Central memory CD8-positive, alpha-beta T cell (primary cell): ENCODE results near the gene SDHC.
"Not testable (repeated sequence)": the region's sequence is repeated elsewhere in the genome, so short reads cannot be mapped to it uniquely, and the experiment has no call there.

Source experiments
- ATAC-seq: fragments of 150-1000 bp; cut with Tn5 transposase; replicated peaks from 2 replicates; pipeline ENCODE4 v1.10.0; 2022; ENCODE audit warnings: mild to moderate bottlenecking, moderate FRiP score, moderate number of reproducible peaks; ENCODE audit not compliant: poor library complexity, severe bottlenecking; ENCODE audit errors: extremely low read depth
- DNase-seq, 2 donors: peaks; one replicate each; pipeline ENCODE4 v3.0.0; 2021; ENCODE audit warnings: low spot score in 2 of 2
- H3K27ac Mint-ChIP-seq: one replicate; pipeline ENCODE4 v1.8.0; 2022; ENCODE audit warnings: low read depth, mild to moderate bottlenecking, moderate library complexity, mixed read lengths
- H3K27me3 Mint-ChIP-seq: one replicate; pipeline ENCODE4 v1.8.0; 2022; ENCODE audit warnings: mixed read lengths
- H3K36me3 Mint-ChIP-seq: one replicate; pipeline ENCODE4 v1.8.0; 2022; ENCODE audit warnings: mild to moderate bottlenecking, moderate library complexity, mixed read lengths; ENCODE audit not compliant: insufficient read depth
- H3K4me1 Mint-ChIP-seq: one replicate; pipeline ENCODE4 v1.8.0; 2022; ENCODE audit warnings: mixed read lengths
- H3K4me3 Mint-ChIP-seq: one replicate; pipeline ENCODE4 v1.8.0; 2022; ENCODE audit warnings: mild to moderate bottlenecking, moderate library complexity, mixed read lengths
- H3K9me3 Mint-ChIP-seq: one replicate; pipeline ENCODE4 v1.8.0; 2022; ENCODE audit warnings: mixed read lengths

The SDHC gene

GRCh38 chr1:161373442-161373841, 59.3 kb downstream of the SDHC start:
- Mint-ChIP-seq H3K4me1 (no peaks in the 10 kb centered on the region), H3K27ac (no peak overlapping the region), H3K36me3 (no peaks in the 10 kb centered on the region), H3K9me3 (no peaks in the 10 kb centered on the region), H3K27me3 (no peaks in the 10 kb centered on the region), H3K4me3 (no peak overlapping the region)
- no peak for ATAC-seq
- DNase-seq = no peak

- no peak overlapping the region for H3K4me3 Mint-ChIP-seq
- H3K27me3 Mint-ChIP-seq = no peaks in the 10 kb centered on the region
- H3K9me3 Mint-ChIP-seq = no peaks in the 10 kb centered on the region
- ATAC-seq (no peak), DNase-seq (no peak)
- no peaks in the 10 kb centered on the region for H3K4me1 Mint-ChIP-seq
- no peak overlapping the region for H3K27ac Mint-ChIP-seq
- H3K36me3 Mint-ChIP-seq = no peaks in the 10 kb centered on the region
Measured at GRCh38 chr1:161374373-161374772, 60.2 kb downstream of the SDHC start.

GRCh38 chr1:161378014-161378413, 63.8 kb downstream of the SDHC start:
- ATAC-seq (no peak), DNase-seq (no peak)
- Mint-ChIP-seq H3K4me1 (no peaks in the 10 kb centered on the region), H3K27me3 (no peaks in the 10 kb centered on the region), H3K27ac (no peak overlapping the region), H3K9me3 (no peaks in the 10 kb centered on the region), H3K36me3 (no peaks in the 10 kb centered on the region), H3K4me3 (no peak overlapping the region)

GRCh38 chr1:161379071-161379470, 64.9 kb downstream of the SDHC start:
- Mint-ChIP-seq H3K27me3 (no peaks in the 10 kb centered on the region), H3K36me3 (no peaks in the 10 kb centered on the region), H3K9me3 (no peaks in the 10 kb centered on the region), H3K4me1 (no peaks in the 10 kb centered on the region), H3K4me3 (no peak overlapping the region), H3K27ac (no peak overlapping the region)
- DNase-seq (no peak), ATAC-seq (no peak)

GRCh38 chr1:161381707-161382106, 67.5 kb downstream of the SDHC start:
- Mint-ChIP-seq H3K4me3 (no peak overlapping the region), H3K27ac (no peak overlapping the region), H3K36me3 (peaks cover 2% of the 10 kb centered on the region), H3K4me1 (no peaks in the 10 kb centered on the region), H3K27me3 (no peaks in the 10 kb centered on the region), H3K9me3 (no peaks in the 10 kb centered on the region)
- ATAC-seq (no peak), DNase-seq (no peak)

- Mint-ChIP-seq H3K9me3 (no peaks in the 10 kb centered on the region), H3K4me1 (no peaks in the 10 kb centered on the region), H3K27me3 (no peaks in the 10 kb centered on the region), H3K27ac (no peak overlapping the region), H3K36me3 (peaks cover 3% of the 10 kb centered on the region), H3K4me3 (no peak overlapping the region)
- ATAC-seq (peak; percentile 78), DNase-seq (no peak)
Measured at GRCh38 chr1:161382214-161383019, 68.2 kb downstream of the SDHC start.

- DNase-seq (no peak), ATAC-seq (no peak)
- Mint-ChIP-seq H3K9me3 (no peaks in the 10 kb centered on the region), H3K27me3 (no peaks in the 10 kb centered on the region), H3K36me3 (peaks cover 13% of the 10 kb centered on the region), H3K27ac (no peak overlapping the region), H3K4me1 (peaks cover 17% of the 10 kb centered on the region), H3K4me3 (peak overlapping the region; percentile 84)
Measured at GRCh38 chr1:161388639-161389038, 74.5 kb downstream of the SDHC start.

- not testable (repeated sequence) for DNase-seq, ATAC-seq, H3K27me3 Mint-ChIP-seq, H3K9me3 Mint-ChIP-seq
- H3K27ac Mint-ChIP-seq = peak overlapping the region; percentile 93
- H3K4me1 Mint-ChIP-seq = peaks cover 17% of the 10 kb centered on the region
- H3K4me3 Mint-ChIP-seq = peak overlapping the region; percentile 84
- H3K36me3 Mint-ChIP-seq = peaks cover 14% of the 10 kb centered on the region
Measured at GRCh38 chr1:161389158-161389557, 75.0 kb downstream of the SDHC start.

- ATAC-seq = peak; percentile 92
- H3K27ac Mint-ChIP-seq = peak overlapping the region; percentile 93
- peaks cover 14% of the 10 kb centered on the region for H3K36me3 Mint-ChIP-seq
- peak; percentile 88 to 91 for DNase-seq
- peak overlapping the region; percentile 84 for H3K4me3 Mint-ChIP-seq
- H3K9me3 Mint-ChIP-seq = no peaks in the 10 kb centered on the region
- H3K27me3 Mint-ChIP-seq = no peaks in the 10 kb centered on the region
- peaks cover 17% of the 10 kb centered on the region for H3K4me1 Mint-ChIP-seq
Measured at GRCh38 chr1:161389691-161390558, 75.7 kb downstream of the SDHC start.

GRCh38 chr1:161390559-161390858, 76.3 kb downstream of the SDHC start:
- peak overlapping the region; percentile 93 for H3K27ac Mint-ChIP-seq
- no peaks in the 10 kb centered on the region for H3K9me3 Mint-ChIP-seq
- peak overlapping the region; percentile 84 for H3K4me3 Mint-ChIP-seq
- peaks cover 17% of the 10 kb centered on the region for H3K4me1 Mint-ChIP-seq
- peaks cover 14% of the 10 kb centered on the region for H3K36me3 Mint-ChIP-seq
- ATAC-seq = peak; percentile 18
- no peak for DNase-seq
- H3K27me3 Mint-ChIP-seq = no peaks in the 10 kb centered on the region

- Mint-ChIP-seq H3K36me3 (peaks cover 14% of the 10 kb centered on the region), H3K4me1 (peaks cover 17% of the 10 kb centered on the region), H3K4me3 (peak overlapping the region; percentile 84)
- ATAC-seq, H3K27ac Mint-ChIP-seq, H3K27me3 Mint-ChIP-seq, H3K9me3 Mint-ChIP-seq, DNase-seq: not testable (repeated sequence)
Measured at GRCh38 chr1:161391136-161391535, 77.0 kb downstream of the SDHC start.

- no peaks in the 10 kb centered on the region for H3K27me3 Mint-ChIP-seq
- ATAC-seq = no peak
Measured at GRCh38 chr1:161391611-161392010, 77.4 kb downstream of the SDHC start.

GRCh38 chr1:161393151-161393550, 79.0 kb downstream of the SDHC start:
- no peak overlapping the region for H3K4me3 Mint-ChIP-seq
- peaks cover 17% of the 10 kb centered on the region for H3K4me1 Mint-ChIP-seq
- H3K9me3 Mint-ChIP-seq = no peaks in the 10 kb centered on the region
- H3K36me3 Mint-ChIP-seq = peaks cover 10% of the 10 kb centered on the region
- no peak overlapping the region for H3K27ac Mint-ChIP-seq
- no peak for ATAC-seq
- no peaks in the 10 kb centered on the region for H3K27me3 Mint-ChIP-seq
- no peak for DNase-seq

More at GRCh38 chr1:161391611-161392010, 77.4 kb downstream of the SDHC start:
- Mint-ChIP-seq H3K27ac (no peak overlapping the region), H3K4me1 (peaks cover 17% of the 10 kb centered on the region), H3K36me3 (peaks cover 14% of the 10 kb centered on the region), H3K9me3 (no peaks in the 10 kb centered on the region), H3K4me3 (no peak overlapping the region)
- DNase-seq = no peak
